Body of pancreas (tissue), 4 donors: ENCODE results near the gene KCTD5.

Experiments
- CTCF ChIP-seq, 7 experiments: fragments of 450-650 bp in 4 of 7; fragments of 200-600 bp in 3 of 7; sonication (generic) in 3 of 7; IDR thresholded peaks; one replicate each; pipeline ENCODE4 v1.5.1; 2016 to 2019; ENCODE audit warnings: antibody characterized with exemption in 7 of 7
- POLR2A ChIP-seq, 3 donors: fragments of 450-650 bp; IDR thresholded peaks; one replicate each; pipeline ENCODE4 v1.6.1; 2016; ENCODE audit warnings: antibody characterized with exemption in 3 of 3, mild to moderate bottlenecking in 2 of 3

- TF ChIP-seq POLR2A (IDR thresholded peaks at IDR 0.05) (peak in 2 of 3 donors; percentile 45), CTCF (IDR thresholded peaks at IDR 0.05) (peak in 6 of 7 experiments; percentile 36 to 99 (median 69))
These were observed 38.7 kb downstream of the KCTD5 start for GRCh38 chr16:2720719-2721633.
